Adrenal gland (tissue), 12 donors: ENCODE results near the gene FBXO3. TPM values are rescaled to one million over a fixed set of nuclear protein-coding genes. Genes with fewer than 3 reads are reported as not detected.

ENCODE experiments used
- DNase-seq, 7 donors: peaks; one replicate each; pipeline ENCODE4 v3.0.0-alpha.2; 2019 to 2020
- H3K27ac ChIP-seq, 5 donors: fragments of 200-600 bp; sonication (generic) in 4 of 5; 1 replicate in 3 of 5; 2 replicates in 2 of 5; pipeline versions ENCODE4 v1.5.1 to v1.8.0; 2016 to 2020; ENCODE audit warnings: mild to moderate bottlenecking in 1 of 5
- H3K27me3 ChIP-seq: fragments of 200-600 bp; 2 replicates; pipeline ENCODE4 v1.8.0; 2021
- H3K36me3 ChIP-seq, 2 donors: fragments of 200-600 bp; replicated peaks in 1 of 2; 1 replicate in 1 of 2; 2 replicates in 1 of 2; pipeline versions ENCODE4 v1.5.1 to v1.8.0; 2018 to 2022
- H3K4me1 ChIP-seq, 2 donors: fragments of 200-600 bp; replicated peaks in 1 of 2; 1 replicate in 1 of 2; 2 replicates in 1 of 2; pipeline versions ENCODE4 v1.5.1 to v1.8.0; 2018 to 2021
- H3K4me3 ChIP-seq, 4 donors: fragments of 200-600 bp; sonication (generic) in 3 of 4; one replicate each; pipeline ENCODE4 v1.5.1; 2016 to 2018
- H3K9me3 ChIP-seq, 3 donors: fragments of 200-600 bp; sonication (generic) in 1 of 3; replicated peaks in 1 of 3; 1 replicate in 2 of 3; 2 replicates in 1 of 3; pipeline versions ENCODE4 v1.5.1 to v1.8.0; 2016 to 2021
- CTCF ChIP-seq, 6 experiments: fragments of 450-650 bp in 4 of 6; fragments of 200-600 bp in 2 of 6; sonication (generic) in 1 of 6; IDR thresholded peaks; 1 replicate in 5 of 6; 2 replicates in 1 of 6; pipeline versions ENCODE4 v1.5.1 to v1.8.0; 2016 to 2021; ENCODE audit warnings: antibody characterized with exemption in 6 of 6, mild to moderate bottlenecking in 2 of 6, moderate library complexity in 1 of 6
- POLR2A ChIP-seq, 2 donors: fragments of 450-650 bp; IDR thresholded peaks; one replicate each; pipeline ENCODE4 v1.6.1; 2017; ENCODE audit warnings: antibody characterized with exemption in 2 of 2, mild to moderate bottlenecking in 2 of 2, moderate library complexity in 1 of 2
- WGBS, 4 donors: extraction: QIAGEN DNeasy Blood & Tissue Kit in 2 of 4; methylation state at CpG; one replicate each; pipeline versions ENCODE4 v1.1.5 to v1.1.7; 2013 to 2017; 5-methylcytosine and 5-hydroxymethylcytosine counted together
- intact Hi-C, 2 donors: fragments of 100-400 bp; cut with DNase I; formaldehyde crosslinking; loops; one replicate each; pipeline versions ENCODE4 v1.14.1 to v1.15.0; 2022 to 2023
- polyA plus RNA-seq, 3 donors: library from polyadenylated mRNA; stranded (reverse); fragments of 200-250 nt in 2 of 3; fragments of 350-450 nt in 1 of 3; fragmentation: Illumina TruSeq in 1 of 3; extraction: RNeasy Lipid Tissue Mini Kit (QIAGEN cat#74804) in 1 of 3; gene quantifications; one replicate each; pipeline ENCODE4 v1.2.3, GENCODE V29; 2013 to 2014
- total RNA-seq, 9 donors: library from RNA; depleted of rRNA in 4 of 9; stranded (reverse); fragments of >200 nt in 4 of 9; fragments of 120-200 nt in 1 of 9; fragmentation: NEBNext Ultra II Directional in 1 of 9; extraction: Animal tissue kit (Norgen Biotek cat#: 25700) in 1 of 9; gene quantifications; one replicate each; pipeline versions ENCODE4 v1.1.0 to v1.2.4, GENCODE V29; 2013 to 2023
- donor health status: healthy with polysubstance abuse.
- donor health status: Bipolar disorder and iron deficiency.
- donor health status: DM: yes; HTN: yes; CAD: no.
- donor health status: DM: no; HTN: no; CAD: no.
- donor health status: DM: no; HTN: no; CAD: no.
- donor health status: DM: yes; HTN: yes; CAD: no.

The FBXO3 gene
- total and polyA plus RNA-seq, 12 donors: 20.7 to 59.2 (median 39.3) TPM

GRCh38 chr11:33725496-33725895 is 48.8 kb downstream of the FBXO3 start:
- H3K36me3 ChIP-seq: peaks cover 0 to 13% of the 10 kb centered on the region in 2 donors
- H3K9me3 ChIP-seq: no peaks in the 10 kb centered on the region
- no peak overlapping the region for H3K4me3 ChIP-seq
- peak overlapping the region in 1 of 5 donors; percentile 76 for H3K27ac ChIP-seq
- TF ChIP-seq POLR2A (IDR thresholded peaks at IDR 0.05) (no peak), CTCF (IDR thresholded peaks at IDR 0.05) (no peak)
- H3K27me3 ChIP-seq: no peaks in the 10 kb centered on the region
- no peak for DNase-seq
- WGBS, 4 donors: 74 to 87% (median 82%) methylated on average over 5 of the region's 5 CpGs
- intact Hi-C loops: no loop called here
- peaks cover 31 to 46% of the 10 kb centered on the region in 2 donors for H3K4me1 ChIP-seq

DNA sequence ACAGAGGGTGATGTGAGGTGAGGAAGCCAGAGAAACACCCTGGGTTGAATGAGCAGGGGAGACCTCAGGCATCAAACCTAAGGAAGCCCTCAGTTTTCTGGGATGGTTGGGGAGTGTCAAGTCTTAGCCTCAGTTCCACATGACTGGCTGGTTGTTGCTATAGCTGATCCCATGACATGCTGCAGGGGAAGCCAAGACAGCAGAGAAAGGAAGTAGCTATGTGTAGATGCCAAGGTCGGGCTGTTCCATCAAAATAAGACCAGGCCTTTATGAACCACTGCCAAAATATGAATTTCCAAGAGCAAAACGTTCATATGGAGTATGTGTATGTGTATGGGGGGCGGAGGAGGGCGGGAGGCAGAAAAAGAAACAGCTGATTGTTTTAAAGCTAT is 49.7 kb downstream of the FBXO3 start:
- no peak for TF ChIP-seq CTCF (IDR thresholded peaks at IDR 0.05)
- TF ChIP-seq POLR2A (IDR thresholded peaks at IDR 0.05): no peak
- H3K27ac ChIP-seq: peak overlapping the region; percentile 35 to 88 (median 43)
- H3K4me3 ChIP-seq: no peak overlapping the region
- peaks cover 31 to 42% of the 10 kb centered on the region in 2 donors for H3K4me1 ChIP-seq
- no peaks in the 10 kb centered on the region for H3K27me3 ChIP-seq
- H3K36me3 ChIP-seq: peaks cover 0 to 21% of the 10 kb centered on the region in 2 donors
- DNase-seq: peak in 6 of 7 donors; percentile 41 to 67 (median 60)
- intact Hi-C loops: no loop called here
- H3K9me3 ChIP-seq: no peaks in the 10 kb centered on the region
- WGBS, 4 donors: 40 to 52% (median 46%) methylated on average over 4 of the region's 4 CpGs

DNA sequence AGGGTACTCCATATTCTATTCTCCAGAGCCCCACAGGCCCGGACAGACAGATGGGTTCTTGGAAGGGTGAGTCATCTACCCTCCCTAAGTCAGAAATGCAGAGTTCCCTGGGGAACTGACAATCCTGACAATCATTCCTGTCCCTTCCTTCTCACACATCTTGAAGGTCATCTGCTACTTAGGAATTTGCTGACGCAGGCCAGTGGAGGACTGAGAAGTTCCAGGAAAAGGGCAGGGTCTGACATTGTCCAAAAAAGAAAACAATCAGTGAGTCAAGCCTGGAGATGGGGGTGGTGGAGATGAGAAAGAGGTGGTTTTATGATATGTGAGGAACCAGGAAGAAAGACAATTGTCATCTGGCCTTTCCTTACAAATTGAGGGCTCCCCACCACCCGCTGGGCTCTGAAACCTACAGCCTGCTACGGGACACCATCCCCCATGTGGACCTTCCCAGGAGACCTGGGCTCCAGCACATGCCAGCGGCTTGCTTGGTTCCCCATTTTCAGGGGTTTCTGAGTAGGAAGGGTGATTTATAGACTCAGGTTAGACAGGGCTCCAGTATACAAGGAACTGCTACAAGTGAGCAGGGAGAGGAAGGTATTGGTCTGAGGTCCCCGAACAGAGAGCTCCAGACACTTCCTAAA is 51.0 kb downstream of the FBXO3 start:
- intact Hi-C loops: no loop called here
- no peaks in the 10 kb centered on the region for H3K27me3 ChIP-seq
- DNase-seq: peak in 6 of 7 donors; percentile 42 to 78 (median 60)
- no peak overlapping the region for H3K4me3 ChIP-seq
- H3K36me3 ChIP-seq: peaks cover 0 to 34% of the 10 kb centered on the region in 2 donors
- H3K9me3 ChIP-seq: no peaks in the 10 kb centered on the region
- TF ChIP-seq CTCF (IDR thresholded peaks at IDR 0.05) (no peak), POLR2A (IDR thresholded peaks at IDR 0.05) (no peak)
- 47 to 61% (median 54%) methylated on average over 6 of the region's 6 CpGs for WGBS, 4 donors
- H3K4me1 ChIP-seq: peaks cover 31 to 42% of the 10 kb centered on the region in 2 donors
- H3K27ac ChIP-seq: peak overlapping the region; percentile 35 to 88 (median 43)

DNA sequence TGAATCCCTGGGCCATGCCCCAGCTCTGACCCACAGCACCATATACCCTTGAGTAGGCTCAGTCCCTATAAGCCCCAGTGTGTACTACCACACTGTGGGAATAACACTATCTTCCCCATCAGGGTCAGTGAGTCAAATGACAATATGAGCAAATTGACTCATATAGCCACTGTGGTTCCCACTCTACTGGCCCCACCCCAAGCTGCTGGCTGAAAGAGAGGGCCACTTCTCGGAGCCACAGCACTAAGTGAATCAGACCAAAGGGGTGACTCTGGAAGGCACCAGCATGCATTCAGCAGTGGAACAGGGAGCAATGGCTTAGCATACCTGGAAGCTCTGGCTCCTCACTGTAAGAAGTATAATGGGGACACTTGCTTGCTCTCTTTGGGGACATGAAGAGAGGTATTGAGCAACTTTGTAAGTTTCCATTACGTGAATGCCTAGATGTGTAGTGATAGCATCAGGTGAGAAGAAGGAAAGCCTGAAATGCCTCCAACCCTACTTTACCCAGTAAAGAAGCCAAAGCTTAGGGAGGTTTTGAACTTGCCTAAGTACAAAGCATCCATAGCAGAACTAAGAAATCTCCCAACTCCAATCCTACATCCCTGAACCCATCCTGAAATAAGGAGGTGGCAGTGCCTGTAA is 51.6 kb downstream of the FBXO3 start:
- TF ChIP-seq POLR2A (IDR thresholded peaks at IDR 0.05) (peak in 1 of 2 donors; percentile 44), CTCF (IDR thresholded peaks at IDR 0.05) (no peak)
- DNase-seq: peak in 5 of 7 donors; percentile 50 to 75 (median 63)
- Histone ChIP-seq H3K4me1 (peaks cover 31 to 42% of the 10 kb centered on the region in 2 donors), H3K27ac (peak overlapping the region; percentile 19 to 88 (median 41)), H3K9me3 (no peaks in the 10 kb centered on the region), H3K4me3 (no peak overlapping the region), H3K27me3 (no peaks in the 10 kb centered on the region), H3K36me3 (peaks cover 0 to 36% of the 10 kb centered on the region in 2 donors)
- intact Hi-C loops: no loop called here
- WGBS, 4 donors: 54 to 87% (median 67%) methylated on average over 2 of the region's 2 CpGs
